LNCaP clone FGC (cell line): ENCODE results near the gene LMAN1.

Experiments used
- DNase-seq: peaks from one replicate; pipeline ENCODE4 v3.0.0-alpha.2; 2011; ENCODE audit warnings: low read depth
- H3K4me3 ChIP-seq: 2 replicates; pipeline ENCODE4 v1.5.1; 2011; ENCODE audit warnings: mild to moderate bottlenecking, low read depth, low read length, control low read depth
- TF ChIP-seq, protein P1 (sequence below): IDR thresholded peaks from 2 replicates; pipeline ENCODE4 v1.5.1; 2012; ENCODE audit warnings: mild to moderate bottlenecking; ENCODE audit not compliant: control insufficient read depth, insufficient read depth; ENCODE audit errors: extremely low read depth

LMAN1 gene

DNA sequence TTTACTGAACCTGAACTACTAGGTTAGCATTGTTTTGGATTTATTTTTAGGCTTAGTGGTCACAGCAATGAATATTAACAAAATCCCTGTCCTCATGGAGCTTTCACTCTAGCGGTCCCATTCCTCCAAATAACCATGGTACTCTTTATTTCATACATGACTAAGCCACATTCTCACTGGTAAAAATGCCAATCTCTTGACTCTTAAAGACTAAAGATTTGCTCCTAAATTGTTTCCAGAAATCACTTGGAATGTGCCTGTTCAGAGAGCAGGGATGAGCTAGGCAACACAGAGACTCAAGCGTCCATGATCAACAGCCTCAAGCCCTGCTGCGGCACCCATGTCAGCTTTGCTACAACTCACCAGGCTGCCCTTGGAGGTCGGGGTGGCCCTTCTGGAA is 13.5 kb downstream of the LMAN1 start:
- no peak overlapping the region for H3K4me3 ChIP-seq
- DNase-seq: no peak
- TF ChIP-seq, protein P1, sequence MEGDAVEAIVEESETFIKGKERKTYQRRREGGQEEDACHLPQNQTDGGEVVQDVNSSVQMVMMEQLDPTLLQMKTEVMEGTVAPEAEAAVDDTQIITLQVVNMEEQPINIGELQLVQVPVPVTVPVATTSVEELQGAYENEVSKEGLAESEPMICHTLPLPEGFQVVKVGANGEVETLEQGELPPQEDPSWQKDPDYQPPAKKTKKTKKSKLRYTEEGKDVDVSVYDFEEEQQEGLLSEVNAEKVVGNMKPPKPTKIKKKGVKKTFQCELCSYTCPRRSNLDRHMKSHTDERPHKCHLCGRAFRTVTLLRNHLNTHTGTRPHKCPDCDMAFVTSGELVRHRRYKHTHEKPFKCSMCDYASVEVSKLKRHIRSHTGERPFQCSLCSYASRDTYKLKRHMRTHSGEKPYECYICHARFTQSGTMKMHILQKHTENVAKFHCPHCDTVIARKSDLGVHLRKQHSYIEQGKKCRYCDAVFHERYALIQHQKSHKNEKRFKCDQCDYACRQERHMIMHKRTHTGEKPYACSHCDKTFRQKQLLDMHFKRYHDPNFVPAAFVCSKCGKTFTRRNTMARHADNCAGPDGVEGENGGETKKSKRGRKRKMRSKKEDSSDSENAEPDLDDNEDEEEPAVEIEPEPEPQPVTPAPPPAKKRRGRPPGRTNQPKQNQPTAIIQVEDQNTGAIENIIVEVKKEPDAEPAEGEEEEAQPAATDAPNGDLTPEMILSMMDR: no peak

DNA sequence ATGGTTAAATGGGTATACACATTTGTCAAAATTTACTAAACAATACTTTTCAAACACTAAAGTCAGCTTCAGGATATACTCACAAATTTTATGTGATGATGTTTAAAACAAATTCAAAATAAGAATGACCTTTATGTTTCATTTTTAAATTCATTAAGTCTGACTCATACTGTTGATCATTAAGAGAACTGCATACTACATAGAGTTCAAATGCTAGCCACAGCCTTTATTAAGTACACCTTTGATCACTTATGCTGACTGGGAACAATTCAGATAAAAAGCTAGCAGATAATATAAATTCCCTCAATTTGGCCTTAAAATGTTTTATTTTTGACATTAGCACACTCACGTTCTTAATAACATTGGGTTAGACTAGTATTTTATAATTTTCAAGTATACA is 14.1 kb downstream of the LMAN1 start:
- TF ChIP-seq, protein P1: no peak
- no peak for DNase-seq
- H3K4me3 ChIP-seq: no peak overlapping the region

DNA sequence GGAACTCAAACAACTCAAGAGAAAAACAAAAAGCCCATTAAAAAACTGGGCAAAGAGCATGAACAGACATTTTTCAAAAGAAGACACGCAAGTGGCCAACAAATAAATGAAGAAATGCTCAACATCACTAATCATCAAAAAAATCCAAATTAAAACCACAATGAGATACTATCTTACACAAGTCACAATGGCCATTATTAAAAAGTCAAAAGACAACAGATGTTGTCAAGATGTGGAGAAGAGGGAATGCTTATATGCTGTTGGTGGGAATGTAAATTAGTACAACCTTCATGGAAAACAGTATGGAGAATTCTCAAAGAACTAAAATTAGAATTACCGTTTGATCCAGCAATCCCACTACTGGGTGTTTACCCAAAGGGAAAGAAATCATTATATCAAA is 15.1 kb downstream of the LMAN1 start:
- TF ChIP-seq, protein P1: no peak

DNA sequence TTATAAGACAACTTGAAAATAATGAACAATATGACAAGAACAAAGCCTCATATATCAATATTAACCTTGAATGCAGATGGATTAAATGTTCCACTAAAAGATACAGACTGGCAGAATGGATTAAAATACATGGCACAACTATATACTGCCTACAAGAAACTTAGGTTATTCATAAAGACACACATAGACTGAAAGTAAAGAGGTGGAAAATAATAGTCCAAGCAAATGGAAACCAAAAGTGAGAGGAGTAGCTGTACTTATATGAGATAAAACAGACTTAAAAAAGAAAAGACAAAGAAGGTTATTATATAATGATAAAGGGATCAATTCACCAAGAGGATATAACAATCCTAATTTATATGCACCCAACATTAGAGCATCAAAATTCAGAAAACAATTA is 18.2 kb downstream of the LMAN1 start:
- TF ChIP-seq, protein P1: no peak
- no peak overlapping the region for H3K4me3 ChIP-seq
- no peak for DNase-seq

More for the DNA sequence above, 15.1 kb downstream of the LMAN1 start:
- DNase-seq: no peak
- no peak overlapping the region for H3K4me3 ChIP-seq

DNA sequence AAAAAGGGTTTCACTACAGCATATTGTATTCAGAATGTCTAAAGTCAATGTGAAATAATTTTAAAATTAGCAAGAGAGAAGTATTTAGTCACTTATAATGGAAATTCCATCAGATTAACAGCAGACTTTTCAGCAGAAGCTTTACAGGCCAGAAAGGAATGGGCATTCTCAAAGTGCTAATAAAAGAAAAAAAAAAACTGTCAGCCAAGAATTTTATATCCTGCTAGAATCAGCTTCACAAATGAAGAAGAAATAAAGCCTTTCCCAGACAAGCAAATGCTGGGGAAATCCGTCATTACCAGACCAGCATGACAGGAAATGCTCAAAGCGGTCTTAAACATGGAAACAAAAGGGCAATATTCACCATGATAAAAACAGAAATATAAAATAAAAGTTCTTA is 18.8 kb downstream of the LMAN1 start:
- H3K4me3 ChIP-seq: no peak overlapping the region
- TF ChIP-seq, protein P1: no peak
- no peak for DNase-seq

DNA sequence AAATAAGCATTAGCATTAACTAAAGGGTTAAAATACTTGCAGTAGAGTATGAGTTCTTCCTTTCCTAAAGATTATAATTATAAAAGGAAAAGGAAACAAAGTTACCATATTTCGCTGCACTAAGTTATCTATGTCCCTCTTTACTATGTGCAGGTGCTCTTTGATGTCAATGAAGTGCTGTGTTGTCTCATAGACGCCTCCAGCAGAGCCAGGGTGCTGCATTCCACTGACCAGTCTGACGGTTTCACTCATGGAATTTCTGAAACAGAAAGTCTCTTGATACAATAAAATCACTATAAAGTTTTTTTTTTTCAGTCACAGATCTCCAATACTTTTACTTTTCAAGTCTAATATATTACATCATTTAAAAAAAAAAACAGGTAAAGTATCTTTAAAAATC is 26.1 kb downstream of the LMAN1 start:
- TF ChIP-seq, protein P1: no peak
- H3K4me3 ChIP-seq: no peak overlapping the region
- DNase-seq: no peak

DNA sequence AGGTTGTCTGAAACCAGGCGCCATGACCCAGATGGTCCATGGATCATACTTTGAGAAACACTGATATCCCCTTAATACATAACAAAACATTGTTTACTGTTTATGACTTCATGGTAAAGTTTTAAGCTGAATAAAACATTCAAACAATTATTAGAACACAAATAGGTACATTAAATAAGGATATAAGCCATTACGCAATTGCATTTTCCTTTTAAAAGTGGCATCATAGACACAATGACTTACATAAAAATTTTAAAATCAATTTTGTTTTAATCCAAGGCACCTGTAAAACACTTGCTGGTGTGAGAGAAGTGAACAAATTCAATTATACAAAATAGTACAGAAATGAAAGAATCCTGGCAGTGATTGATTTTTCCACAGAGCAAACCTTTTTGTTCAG is 30.4 kb downstream of the LMAN1 start:
- DNase-seq: no peak
- no peak overlapping the region for H3K4me3 ChIP-seq
- TF ChIP-seq, protein P1: no peak
